Upper lobe of left lung (tissue), 4 donors: ENCODE results near the gene SERPINA1.

Experiments
- EP300 ChIP-seq, 4 donors: sonication (generic); formaldehyde crosslinking; IDR thresholded peaks; one replicate each; pipeline ENCODE4 v1.5.1; 2017; ENCODE audit warnings: antibody characterized with exemption in 4 of 4, control low read depth in 2 of 4
- POLR2A ChIP-seq, 4 donors: fragments of 450-650 bp; IDR thresholded peaks; one replicate each; pipeline ENCODE4 v1.5.1; 2016 to 2017; ENCODE audit warnings: antibody characterized with exemption in 4 of 4, mild to moderate bottlenecking in 2 of 4
- TF ChIP-seq, protein P1 (sequence below), 6 experiments: fragments of 450-650 bp in 4 of 6; fragments of 200-600 bp in 2 of 6; sonication (generic) in 2 of 6; IDR thresholded peaks; one replicate each; pipeline ENCODE4 v1.5.1; 2016 to 2019; ENCODE audit warnings: antibody characterized with exemption in 6 of 6

DNA sequence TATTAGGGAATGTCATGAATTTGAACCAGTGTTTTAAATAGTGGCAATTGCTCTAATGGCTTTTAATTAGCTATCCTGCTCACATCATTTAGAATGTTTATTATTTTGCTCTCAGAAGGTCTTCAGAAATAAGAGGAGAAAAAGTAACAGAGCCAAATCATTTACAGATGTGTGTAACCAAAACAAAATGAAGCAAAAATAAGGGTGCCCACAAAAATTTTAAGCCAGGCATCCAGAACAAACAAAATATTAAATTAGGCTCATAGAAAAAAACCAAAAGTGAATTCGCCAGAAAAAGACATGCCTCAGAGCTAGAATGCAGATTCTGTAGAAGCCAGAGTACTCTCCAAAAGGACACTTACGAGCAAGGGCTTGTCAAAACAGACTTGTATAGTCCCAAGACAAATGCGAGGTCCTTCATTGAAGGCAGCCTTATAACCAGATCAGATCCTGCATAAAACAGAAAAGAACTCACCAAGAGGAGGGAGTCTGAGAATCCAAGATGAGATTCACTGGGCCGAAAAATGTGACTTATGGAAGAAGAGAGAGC, 20.2 kb upstream of the SERPINA1 start:
- TF ChIP-seq, protein P1, sequence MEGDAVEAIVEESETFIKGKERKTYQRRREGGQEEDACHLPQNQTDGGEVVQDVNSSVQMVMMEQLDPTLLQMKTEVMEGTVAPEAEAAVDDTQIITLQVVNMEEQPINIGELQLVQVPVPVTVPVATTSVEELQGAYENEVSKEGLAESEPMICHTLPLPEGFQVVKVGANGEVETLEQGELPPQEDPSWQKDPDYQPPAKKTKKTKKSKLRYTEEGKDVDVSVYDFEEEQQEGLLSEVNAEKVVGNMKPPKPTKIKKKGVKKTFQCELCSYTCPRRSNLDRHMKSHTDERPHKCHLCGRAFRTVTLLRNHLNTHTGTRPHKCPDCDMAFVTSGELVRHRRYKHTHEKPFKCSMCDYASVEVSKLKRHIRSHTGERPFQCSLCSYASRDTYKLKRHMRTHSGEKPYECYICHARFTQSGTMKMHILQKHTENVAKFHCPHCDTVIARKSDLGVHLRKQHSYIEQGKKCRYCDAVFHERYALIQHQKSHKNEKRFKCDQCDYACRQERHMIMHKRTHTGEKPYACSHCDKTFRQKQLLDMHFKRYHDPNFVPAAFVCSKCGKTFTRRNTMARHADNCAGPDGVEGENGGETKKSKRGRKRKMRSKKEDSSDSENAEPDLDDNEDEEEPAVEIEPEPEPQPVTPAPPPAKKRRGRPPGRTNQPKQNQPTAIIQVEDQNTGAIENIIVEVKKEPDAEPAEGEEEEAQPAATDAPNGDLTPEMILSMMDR (IDR thresholded peaks at IDR 0.05), result no peak
- TF ChIP-seq EP300 (IDR thresholded peaks at IDR 0.05) (no peak), POLR2A (IDR thresholded peaks at IDR 0.05) (no peak)
